ENCODE data around the gene NPAS3. TPM values are rescaled to one million over a fixed set of nuclear protein-coding genes. Genes with fewer than 3 reads are reported as not detected.

The NPAS3 gene
- polyA plus RNA-seq, 2 of the 4 experiments (the other 2 are of a cell fraction) = not detected

- CTCF ChIA-PET = interaction anchor here (1.4 kb wide), 2 partner anchors 7 to 575 kb away, joined by 3 read pairs; no protein-coding TSS in a partner anchor
Observed at GRCh38 chr14:33652566-33653307, 714.1 kb downstream of the NPAS3 start.

GRCh38 chr14:33653308-33653695, 714.6 kb downstream of the NPAS3 start:
- H3K4me2 ChIP-seq = no peak overlapping the region
- ChIA-PET POLR2A (no interaction called here), CTCF (interaction anchor here (1.4 kb wide), 1 partner anchor 575 kb away, joined by 3 read pairs; no protein-coding TSS in a partner anchor)
- 9% methylated on average over 6 of the region's 6 CpGs for WGBS (ENCODE audit: missing lambda C conversion rate)
- H3K4me1 ChIP-seq = no peaks in the 10 kb centered on the region
- FAIRE-seq (no peak), DNase-seq (ENCODE audit: low read depth in 1 of 2, low spot score in 1 of 2) (no peak), ATAC-seq (no peak)
- no peaks in the 10 kb centered on the region for H3K9me3 ChIP-seq
- no peak overlapping the region for H3K4me3 ChIP-seq
- no peak overlapping the region for H3K27ac ChIP-seq
- no peak for TF ChIP-seq E2F6 (IDR thresholded peaks at IDR 0.05; ENCODE audit: borderline replicate concordance, low read depth)
- no peak for TF ChIP-seq RAD21 (conservative IDR thresholded peaks at IDR 0.05 in 1 of 2, IDR thresholded peaks at IDR 0.05 in 1 of 2)
- TF ChIP-seq FOXS1 (CRISPR knock-in tag; IDR thresholded peaks at IDR 0.05) = no peak
- no peak for TF ChIP-seq BHLHE40 (IDR thresholded peaks at IDR 0.05; ENCODE audit: low read depth, low read length)
- TF ChIP-seq FOSB (CRISPR knock-in tag; IDR thresholded peaks at IDR 0.05) = no peak
- no peak for TF ChIP-seq HES2 (IDR thresholded peaks at IDR 0.05)
- no peak for TF ChIP-seq TFCP2L1 (CRISPR knock-in tag; IDR thresholded peaks at IDR 0.05)
- TF ChIP-seq ZSCAN20 (CRISPR knock-in tag; IDR thresholded peaks at IDR 0.05) = no peak
- no peak for TF ChIP-seq MAFK (IDR thresholded peaks at IDR 0.05; ENCODE audit: partially characterized antibody)
- no peak for TF ChIP-seq MAX (IDR thresholded peaks at IDR 0.05)
- TF ChIP-seq EHMT2 (IDR thresholded peaks at IDR 0.05; ENCODE audit: low read depth) = no peak
- no peak for TF ChIP-seq EHF (CRISPR knock-in tag; IDR thresholded peaks at IDR 0.05)
- TF ChIP-seq SREBF2 (IDR thresholded peaks at IDR 0.05) = no peak
- no peak for TF ChIP-seq RFX5 (IDR thresholded peaks at IDR 0.05)
- no peak for TF ChIP-seq NFE2L2 (conservative IDR thresholded peaks at IDR 0.05; ENCODE audit: low read length)

More at GRCh38 chr14:33652566-33653307, 714.1 kb downstream of the NPAS3 start:
- POLR2A ChIA-PET = no interaction called here
- Histone ChIP-seq H3K4me3 (no peak overlapping the region), H3K4me2 (no peak overlapping the region), H3K9me3 (no peaks in the 10 kb centered on the region), H3K27ac (no peak overlapping the region), H3K4me1 (no peaks in the 10 kb centered on the region)
- no peak for FAIRE-seq
- 27% methylated on average over 11 of the region's 11 CpGs for WGBS (ENCODE audit: missing lambda C conversion rate)
- ATAC-seq = no peak
- no peak for TF ChIP-seq ESRRA (IDR thresholded peaks at IDR 0.05; ENCODE audit: borderline replicate concordance, low read length)
- TF ChIP-seq CEBPB (IDR thresholded peaks at IDR 0.05) = no peak
- no peak for TF ChIP-seq PBX3 (IDR thresholded peaks at IDR 0.05)
- no peak for TF ChIP-seq ZC3H11A (IDR thresholded peaks at IDR 0.05)
- TF ChIP-seq MAFK (IDR thresholded peaks at IDR 0.05; ENCODE audit: partially characterized antibody) = no peak
- no peak for TF ChIP-seq BCL3 (IDR thresholded peaks at IDR 0.05)
- no peak for DNase-seq (ENCODE audit: low read depth in 1 of 2, low spot score in 1 of 2)

- POLR2A ChIA-PET = no interaction called here
- DNase-seq (ENCODE audit: low read depth in 1 of 2, low spot score in 1 of 2) (no peak), ATAC-seq (no peak), FAIRE-seq (no peak)
- CTCF ChIA-PET = no interaction called here
- H3K4me1 ChIP-seq = no peaks in the 10 kb centered on the region
- H3K9me3 ChIP-seq = no peaks in the 10 kb centered on the region
- no peak overlapping the region for H3K4me2 ChIP-seq
- H3K27ac ChIP-seq = no peak overlapping the region
- H3K4me3 ChIP-seq = no peak overlapping the region
- WGBS (ENCODE audit: missing lambda C conversion rate) = 35% methylated on average over 4 of the region's 4 CpGs
- TF ChIP-seq EHMT2 (IDR thresholded peaks at IDR 0.05; ENCODE audit: low read depth) = no peak
- TF ChIP-seq ZFP36 (IDR thresholded peaks at IDR 0.05; ENCODE audit: borderline replicate concordance, partially characterized antibody) = no peak
- no peak for TF ChIP-seq BCL3 (IDR thresholded peaks at IDR 0.05)
- TF ChIP-seq HDAC2 (IDR thresholded peaks at IDR 0.05) = no peak
- TF ChIP-seq TFCP2L1 (CRISPR knock-in tag; IDR thresholded peaks at IDR 0.05) = no peak
- TF ChIP-seq ESRRA (IDR thresholded peaks at IDR 0.05; ENCODE audit: borderline replicate concordance, low read length) = no peak
- no peak for TF ChIP-seq CHD4 (IDR thresholded peaks at IDR 0.05; ENCODE audit: borderline replicate concordance)
- TF ChIP-seq ZC3H11A (IDR thresholded peaks at IDR 0.05) = no peak
- no peak for TF ChIP-seq ATOH8 (CRISPR knock-in tag; IDR thresholded peaks at IDR 0.05; ENCODE audit: low read depth)
- TF ChIP-seq FOSB (CRISPR knock-in tag; IDR thresholded peaks at IDR 0.05) = no peak
- TF ChIP-seq CHD2 (IDR thresholded peaks at IDR 0.05; ENCODE audit: low read length, partially characterized antibody) = no peak
- no peak for TF ChIP-seq MYC (IDR thresholded peaks at IDR 0.05; ENCODE audit: borderline replicate concordance, low read length)
- TF ChIP-seq POLR2A (IDR thresholded peaks at IDR 0.05; ENCODE audit: low read length) = no peak
- no peak for TF ChIP-seq USF2 (IDR thresholded peaks at IDR 0.05)
Observed at GRCh38 chr14:33655421-33655820, 716.7 kb downstream of the NPAS3 start.

All from A549 (cell line).